ENCODE data around the gene AK6.

DNA sequence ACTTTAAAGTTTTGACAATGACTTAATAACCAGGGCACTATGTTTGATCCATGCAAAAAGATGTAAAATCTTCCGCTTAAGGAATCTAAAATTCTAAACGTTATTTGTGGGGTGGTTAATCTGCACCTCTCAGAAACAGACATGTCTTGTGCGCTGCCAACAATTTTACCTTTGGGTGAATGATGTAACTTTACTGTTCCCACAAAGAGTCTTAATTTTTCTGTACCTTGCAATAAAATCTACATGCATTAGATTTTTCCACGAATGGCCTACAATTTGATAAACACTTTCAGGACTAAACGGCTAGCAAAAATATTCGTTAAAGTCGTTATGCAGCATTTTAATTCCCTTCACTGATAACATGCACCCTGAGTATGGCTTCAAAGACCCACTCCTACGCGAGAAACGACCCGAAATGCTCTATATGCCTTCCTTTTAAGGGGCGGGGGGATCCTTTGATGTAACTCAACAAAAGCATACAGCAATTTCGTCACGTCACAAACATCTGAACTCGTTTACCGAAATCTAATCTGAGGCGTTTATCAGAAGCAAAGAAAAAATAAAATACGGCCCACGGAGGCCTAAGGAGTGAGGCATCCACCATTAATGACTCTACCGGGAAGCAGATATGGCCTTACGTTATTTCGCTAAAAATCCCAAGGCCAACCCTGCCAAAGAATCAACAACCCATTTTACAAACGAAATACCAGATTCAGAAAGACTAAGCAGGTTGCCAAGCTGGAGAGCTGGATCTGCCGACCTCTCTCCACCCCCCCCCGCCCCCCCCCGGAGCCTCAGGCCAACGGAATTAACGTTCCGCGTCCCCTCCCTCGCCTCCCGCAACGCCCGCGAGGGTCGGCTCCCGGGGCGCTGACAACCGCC, 621 bp downstream of the AK6 start:
- no peak for TF ChIP-seq EZH2phosphoT487 (IDR thresholded peaks at IDR 0.05; ENCODE audit: borderline replicate concordance, low read length)
- TF ChIP-seq, protein P1, sequence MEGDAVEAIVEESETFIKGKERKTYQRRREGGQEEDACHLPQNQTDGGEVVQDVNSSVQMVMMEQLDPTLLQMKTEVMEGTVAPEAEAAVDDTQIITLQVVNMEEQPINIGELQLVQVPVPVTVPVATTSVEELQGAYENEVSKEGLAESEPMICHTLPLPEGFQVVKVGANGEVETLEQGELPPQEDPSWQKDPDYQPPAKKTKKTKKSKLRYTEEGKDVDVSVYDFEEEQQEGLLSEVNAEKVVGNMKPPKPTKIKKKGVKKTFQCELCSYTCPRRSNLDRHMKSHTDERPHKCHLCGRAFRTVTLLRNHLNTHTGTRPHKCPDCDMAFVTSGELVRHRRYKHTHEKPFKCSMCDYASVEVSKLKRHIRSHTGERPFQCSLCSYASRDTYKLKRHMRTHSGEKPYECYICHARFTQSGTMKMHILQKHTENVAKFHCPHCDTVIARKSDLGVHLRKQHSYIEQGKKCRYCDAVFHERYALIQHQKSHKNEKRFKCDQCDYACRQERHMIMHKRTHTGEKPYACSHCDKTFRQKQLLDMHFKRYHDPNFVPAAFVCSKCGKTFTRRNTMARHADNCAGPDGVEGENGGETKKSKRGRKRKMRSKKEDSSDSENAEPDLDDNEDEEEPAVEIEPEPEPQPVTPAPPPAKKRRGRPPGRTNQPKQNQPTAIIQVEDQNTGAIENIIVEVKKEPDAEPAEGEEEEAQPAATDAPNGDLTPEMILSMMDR (conservative IDR thresholded peaks at IDR 0.05; ENCODE audit: low read depth, low read length), result no peak
- TF ChIP-seq EZH2 (IDR thresholded peaks at IDR 0.05; ENCODE audit: low read length, unreplicated experiment), result no peak

Measured in PC-3 (cell line).